Adipocyte (in vitro differentiated cells): Measurements from ENCODE around the gene NADSYN1.

Experiments used
- DNase-seq: peaks from one replicate; pipeline ENCODE4 v3.0.0-alpha.2; 2015; ENCODE audit warnings: low read depth
- H3K27me3 ChIP-seq: replicated peaks from 2 replicates; pipeline ENCODE4 v1.7.0; 2013; ENCODE audit warnings: mild to moderate bottlenecking, low read length, moderate library complexity; ENCODE audit not compliant: control insufficient read depth, insufficient read depth
- H3K36me3 ChIP-seq: 2 replicates; pipeline ENCODE4 v1.7.0; 2013; ENCODE audit warnings: low read length, mild to moderate bottlenecking, moderate library complexity; ENCODE audit not compliant: control insufficient read depth, insufficient read depth, severe bottlenecking
- H3K4me1 ChIP-seq: 2 replicates; pipeline ENCODE4 v1.7.0; 2013; ENCODE audit warnings: mild to moderate bottlenecking, low read length, moderate library complexity; ENCODE audit not compliant: control insufficient read depth, insufficient read depth
- H3K4me3 ChIP-seq: 2 replicates; pipeline ENCODE4 v1.7.0; 2013; ENCODE audit warnings: mild to moderate bottlenecking, low read length, moderate library complexity
- H3K9ac ChIP-seq: 2 replicates; pipeline ENCODE4 v1.7.0; 2013; ENCODE audit warnings: mild to moderate bottlenecking, low read length, moderate library complexity
- H3K9me3 ChIP-seq: 2 replicates; pipeline ENCODE4 v1.7.0; 2013; ENCODE audit warnings: mild to moderate bottlenecking, low read length, moderate library complexity; ENCODE audit not compliant: control insufficient read depth

The NADSYN1 gene

DNA sequence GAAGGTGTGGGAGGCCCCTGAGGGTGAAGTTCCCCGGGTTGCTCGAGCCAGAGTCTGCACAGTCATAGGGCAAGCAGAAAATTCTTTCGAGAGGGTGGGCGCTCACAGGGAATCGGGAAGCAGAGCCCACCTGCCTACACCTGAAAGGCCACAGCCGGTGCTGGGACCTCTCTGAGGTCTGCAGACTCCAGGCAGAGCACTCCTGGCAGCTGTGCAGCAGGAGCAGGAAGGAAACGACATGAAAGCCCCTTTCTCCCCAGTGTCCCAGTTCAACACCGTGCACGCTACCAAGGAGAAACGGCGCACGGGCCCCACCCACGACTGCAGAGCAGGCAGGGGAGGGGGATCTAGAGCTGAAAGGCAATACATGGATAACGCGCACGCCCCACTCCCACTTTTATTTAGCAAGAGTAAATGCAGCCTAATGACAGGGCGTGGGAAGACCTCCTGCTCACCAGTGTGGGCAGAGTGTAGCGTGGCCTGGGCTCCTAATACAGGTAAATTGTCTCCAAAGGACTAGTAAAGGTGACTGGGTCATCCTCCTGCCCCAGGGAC, 18.4 kb upstream of the NADSYN1 start:
- Histone ChIP-seq H3K9ac (no peak overlapping the region), H3K4me1 (peaks cover 27% of the 10 kb centered on the region), H3K27me3 (no peaks in the 10 kb centered on the region), H3K36me3 (peaks cover 45% of the 10 kb centered on the region), H3K9me3 (no peaks in the 10 kb centered on the region), H3K4me3 (no peak overlapping the region)
- DNase-seq = no peak

DNA sequence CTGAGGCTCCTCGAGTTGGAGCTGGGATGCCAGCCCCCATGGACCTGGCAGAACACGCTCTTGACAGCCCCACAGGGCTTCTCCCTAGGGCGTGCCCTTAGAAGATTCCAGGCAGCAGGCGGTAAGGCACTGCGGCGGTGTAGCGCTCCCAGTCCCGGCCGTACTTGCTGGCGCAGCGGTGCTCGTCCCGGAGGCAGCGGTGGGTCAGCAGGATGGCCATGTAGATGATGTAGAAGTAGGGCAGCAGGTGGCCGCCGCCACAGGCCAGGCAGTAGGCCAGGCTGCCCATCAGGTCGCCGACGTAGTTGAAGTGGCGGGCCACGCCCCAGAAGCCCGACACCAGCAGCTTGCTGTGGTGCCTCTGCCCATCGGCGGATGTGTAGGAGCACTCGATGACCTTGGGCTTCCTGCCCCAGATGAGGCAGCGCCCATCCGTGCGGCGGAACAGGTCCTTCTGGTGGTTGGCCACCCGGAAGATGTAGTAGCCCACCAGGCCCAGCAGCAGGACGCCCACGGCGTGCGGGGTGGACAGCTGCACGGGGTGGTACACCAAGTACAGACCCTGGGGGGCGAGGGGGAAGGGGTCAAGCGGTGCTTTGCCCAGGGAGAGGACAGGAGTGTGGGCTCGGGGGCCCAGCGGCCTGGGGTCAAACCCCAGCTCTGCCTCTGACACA, 17.6 kb upstream of the NADSYN1 start:
- no peak overlapping the region for H3K4me3 ChIP-seq
- H3K4me1 ChIP-seq = peaks cover 25% of the 10 kb centered on the region
- peaks cover 53% of the 10 kb centered on the region for H3K36me3 ChIP-seq

DNA sequence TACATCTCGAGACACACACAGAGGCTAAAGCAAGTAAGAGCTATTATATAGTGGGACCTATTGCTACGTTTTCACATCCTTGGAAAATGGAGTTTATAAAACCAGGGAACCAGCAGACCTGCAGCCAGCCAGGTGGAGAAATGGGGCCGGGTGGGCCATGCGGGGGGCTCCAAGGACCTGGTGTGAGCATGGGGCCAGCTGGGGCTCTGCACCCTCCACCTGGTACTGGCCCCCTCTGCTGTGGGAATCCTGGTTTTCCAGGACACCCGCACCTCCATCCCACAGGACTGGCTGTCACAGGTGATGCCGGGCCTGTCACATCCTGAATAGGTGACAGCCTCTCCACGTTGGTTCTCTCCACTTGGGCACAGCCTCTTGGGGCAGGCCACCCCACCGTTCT, 16.1 kb upstream of the NADSYN1 start:
- DNase-seq = no peak
- H3K4me3 ChIP-seq = no peak overlapping the region
- H3K9ac ChIP-seq = no peak overlapping the region
- H3K4me1 ChIP-seq = peaks cover 22% of the 10 kb centered on the region
- peaks cover 66% of the 10 kb centered on the region for H3K36me3 ChIP-seq
- H3K27me3 ChIP-seq = no peaks in the 10 kb centered on the region
- H3K9me3 ChIP-seq = no peaks in the 10 kb centered on the region

More for the DNA sequence above, 17.6 kb upstream of the NADSYN1 start:
- Histone ChIP-seq H3K27me3 (no peaks in the 10 kb centered on the region), H3K9ac (no peak overlapping the region), H3K9me3 (no peaks in the 10 kb centered on the region)
- no peak for DNase-seq

DNA sequence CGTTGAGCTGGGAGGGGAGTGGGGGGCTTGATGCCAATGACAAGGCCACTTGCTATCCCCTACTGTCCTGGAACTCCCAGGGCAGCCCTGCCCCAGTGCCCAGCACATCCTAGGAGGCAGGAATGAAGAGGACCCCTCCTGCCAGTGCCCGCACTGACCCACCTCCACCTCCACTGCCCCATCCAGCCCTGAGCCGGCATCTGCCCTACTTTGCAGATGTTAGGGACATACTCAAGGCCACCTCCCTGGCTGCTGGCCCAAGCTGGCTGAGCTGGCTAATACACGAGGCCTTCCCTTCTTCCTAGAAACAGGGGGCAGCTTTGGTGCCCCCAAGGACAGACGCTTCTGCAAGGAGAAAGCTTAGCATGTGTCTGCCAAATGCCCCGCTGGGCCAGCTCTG, 15.6 kb upstream of the NADSYN1 start:
- peaks cover 72% of the 10 kb centered on the region for H3K36me3 ChIP-seq
- no peak overlapping the region for H3K9ac ChIP-seq
- H3K4me3 ChIP-seq = no peak overlapping the region
- H3K27me3 ChIP-seq = no peaks in the 10 kb centered on the region
- H3K9me3 ChIP-seq = no peaks in the 10 kb centered on the region
- DNase-seq = no peak
- H3K4me1 ChIP-seq = peaks cover 20% of the 10 kb centered on the region

DNA sequence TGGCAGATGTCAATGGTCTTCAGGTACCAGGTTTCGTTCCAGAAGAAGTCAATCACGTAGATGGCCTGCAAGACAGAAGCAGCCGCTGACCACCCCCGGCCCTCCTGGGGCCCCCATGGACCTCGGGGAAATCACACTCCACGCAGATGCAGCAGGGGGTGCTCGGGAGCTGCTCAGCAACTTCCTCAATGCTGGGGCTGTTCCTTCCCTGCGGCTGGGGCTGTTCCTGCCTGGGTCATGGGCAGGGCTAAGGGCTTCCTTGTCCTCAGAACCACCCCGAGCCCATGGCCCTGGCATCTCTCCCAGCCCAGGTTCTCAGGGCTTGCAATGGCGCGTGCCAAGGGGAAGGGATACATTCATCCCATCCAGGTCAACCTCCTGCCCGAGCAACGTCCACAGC, 15.1 kb upstream of the NADSYN1 start:
- H3K36me3 ChIP-seq = peaks cover 75% of the 10 kb centered on the region
- no peak overlapping the region for H3K9ac ChIP-seq
- peaks cover 15% of the 10 kb centered on the region for H3K4me1 ChIP-seq
- H3K4me3 ChIP-seq = no peak overlapping the region
- no peak for DNase-seq
- no peaks in the 10 kb centered on the region for H3K9me3 ChIP-seq
- H3K27me3 ChIP-seq = no peaks in the 10 kb centered on the region

DNA sequence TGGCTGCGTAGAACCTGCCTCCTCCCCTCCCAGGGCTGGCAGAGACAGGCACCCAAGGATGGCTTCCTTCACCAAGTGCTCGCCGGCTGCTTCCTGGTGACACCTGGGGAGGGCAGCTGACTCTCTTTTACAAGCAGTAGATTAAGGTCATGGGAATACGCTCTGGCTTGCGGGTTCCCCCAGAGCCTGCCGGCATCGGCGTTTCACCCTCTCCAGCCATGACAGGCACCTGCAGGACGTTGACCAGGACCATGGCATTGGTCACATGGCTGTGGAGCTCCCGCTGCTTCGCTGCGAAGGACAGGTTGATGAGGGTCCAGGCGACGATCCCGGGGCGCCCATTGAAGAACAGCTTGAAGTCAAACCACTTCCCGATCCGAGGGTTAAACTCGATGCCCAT, 14.4 kb upstream of the NADSYN1 start:
- no peak overlapping the region for H3K4me3 ChIP-seq
- no peak overlapping the region for H3K9ac ChIP-seq
- DNase-seq = no peak
- peaks cover 83% of the 10 kb centered on the region for H3K36me3 ChIP-seq
- no peaks in the 10 kb centered on the region for H3K9me3 ChIP-seq
- no peaks in the 10 kb centered on the region for H3K27me3 ChIP-seq
- peaks cover 7% of the 10 kb centered on the region for H3K4me1 ChIP-seq

DNA sequence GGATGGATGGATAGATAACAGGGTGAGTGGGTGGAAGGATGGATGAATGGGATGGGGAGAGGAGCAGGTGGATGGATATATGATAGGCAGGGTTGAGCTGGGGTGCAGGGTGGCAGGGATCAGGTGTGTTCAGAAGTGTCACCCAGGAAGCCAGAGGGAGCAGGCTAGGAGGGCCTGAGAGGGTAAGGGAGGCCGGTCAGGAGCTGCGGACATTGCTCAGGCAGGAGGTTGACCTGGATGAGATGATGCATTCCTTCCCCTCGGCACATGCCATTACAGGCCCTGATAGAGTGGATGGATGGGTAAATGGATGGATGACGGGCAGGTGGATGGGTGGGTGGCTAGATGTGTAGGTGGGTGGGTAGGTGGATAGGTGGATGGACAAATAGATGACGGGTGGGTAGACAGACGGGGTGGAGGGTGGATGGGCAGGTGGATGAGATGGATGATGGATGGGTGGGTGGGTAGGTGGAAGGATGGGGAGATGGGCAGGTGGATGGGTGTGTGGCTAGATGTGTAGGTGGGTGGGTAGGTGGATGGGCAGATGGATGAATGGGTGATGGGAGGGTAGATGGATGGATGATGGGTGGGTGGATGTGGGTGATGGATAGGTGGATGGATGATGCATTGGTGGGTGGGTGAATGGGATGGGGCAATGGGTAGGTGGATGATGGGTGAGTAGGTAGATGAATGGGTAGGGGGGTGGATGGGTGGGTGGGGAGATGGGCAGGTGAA, 12.8 kb upstream of the NADSYN1 start:
- no peaks in the 10 kb centered on the region for H3K27me3 ChIP-seq
- no peak overlapping the region for H3K4me3 ChIP-seq
- DNase-seq = no peak
- H3K9me3 ChIP-seq = no peaks in the 10 kb centered on the region
- no peak overlapping the region for H3K9ac ChIP-seq
- H3K4me1 ChIP-seq = no peaks in the 10 kb centered on the region
- peaks cover 94% of the 10 kb centered on the region for H3K36me3 ChIP-seq

DNA sequence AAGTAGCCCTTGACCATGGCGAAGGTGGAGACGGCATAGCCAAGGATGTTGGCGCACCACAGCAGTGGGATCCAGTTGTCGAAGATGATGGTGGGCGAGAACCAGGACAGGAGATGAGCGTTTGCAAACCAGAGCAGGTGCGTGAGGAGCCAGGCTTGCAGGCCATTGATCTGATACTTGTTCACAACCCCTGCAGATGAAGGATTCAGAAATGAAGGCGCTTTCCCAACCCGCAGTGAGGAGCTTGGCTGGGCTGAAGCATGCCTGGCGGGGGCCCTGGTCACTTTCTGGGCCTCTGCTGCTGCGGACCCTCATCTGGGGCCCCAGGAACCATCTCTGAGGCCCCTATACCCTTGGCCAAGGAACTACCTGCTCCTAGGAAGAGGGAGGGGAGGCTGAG, 11.8 kb upstream of the NADSYN1 start:
- no peaks in the 10 kb centered on the region for H3K4me1 ChIP-seq
- no peak for DNase-seq
- no peak overlapping the region for H3K9ac ChIP-seq
- no peaks in the 10 kb centered on the region for H3K27me3 ChIP-seq
- H3K36me3 ChIP-seq = peaks cover 94% of the 10 kb centered on the region
- peaks cover 5% of the 10 kb centered on the region for H3K9me3 ChIP-seq
- H3K4me3 ChIP-seq = no peak overlapping the region

DNA sequence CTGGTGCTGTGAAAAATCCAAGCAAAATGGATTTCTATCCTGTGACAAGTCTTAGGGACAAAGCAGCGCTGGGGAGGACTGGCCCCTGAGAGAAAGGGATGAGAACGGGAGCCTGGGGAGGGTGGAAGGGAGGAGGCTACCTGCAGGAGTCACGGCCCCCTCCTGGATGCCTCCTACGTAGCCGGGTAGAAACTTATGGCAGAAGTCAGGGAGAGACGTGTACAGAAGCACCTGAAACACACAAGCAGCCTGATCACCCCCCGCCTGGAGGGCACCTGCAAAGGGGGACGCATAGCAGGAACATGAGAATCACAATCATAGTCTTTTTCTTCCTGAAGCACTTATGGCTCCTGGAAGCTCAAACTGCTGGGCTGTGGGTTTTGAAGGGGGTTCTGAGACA, 10.9 kb upstream of the NADSYN1 start:
- H3K9me3 ChIP-seq = peaks cover 8% of the 10 kb centered on the region
- H3K36me3 ChIP-seq = peaks cover 95% of the 10 kb centered on the region
- H3K9ac ChIP-seq = no peak overlapping the region

DNA sequence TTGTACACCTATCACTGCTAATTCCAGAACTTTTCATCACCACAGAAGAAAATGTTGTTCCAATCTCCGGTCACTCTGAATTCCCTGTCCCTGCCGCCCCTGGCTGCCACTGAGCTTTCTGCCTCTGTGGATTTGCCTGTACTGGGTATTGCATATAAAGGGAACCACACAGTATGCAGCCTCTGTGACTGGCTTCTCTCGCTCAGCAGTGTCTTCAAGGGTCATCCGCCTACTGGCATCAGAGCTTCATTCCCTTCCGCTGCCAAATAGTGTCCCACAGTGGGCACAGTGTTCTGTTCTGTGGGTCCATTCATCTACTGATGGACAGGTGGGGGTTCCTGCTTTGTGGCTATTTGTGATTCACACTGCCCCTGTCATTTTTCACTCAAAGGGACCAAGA, 10.1 kb upstream of the NADSYN1 start:
- no peak for DNase-seq

More for the DNA sequence above, 10.9 kb upstream of the NADSYN1 start:
- H3K4me3 ChIP-seq = no peak overlapping the region
- DNase-seq = no peak
- H3K27me3 ChIP-seq = no peaks in the 10 kb centered on the region
- peaks cover 7% of the 10 kb centered on the region for H3K4me1 ChIP-seq

DNA sequence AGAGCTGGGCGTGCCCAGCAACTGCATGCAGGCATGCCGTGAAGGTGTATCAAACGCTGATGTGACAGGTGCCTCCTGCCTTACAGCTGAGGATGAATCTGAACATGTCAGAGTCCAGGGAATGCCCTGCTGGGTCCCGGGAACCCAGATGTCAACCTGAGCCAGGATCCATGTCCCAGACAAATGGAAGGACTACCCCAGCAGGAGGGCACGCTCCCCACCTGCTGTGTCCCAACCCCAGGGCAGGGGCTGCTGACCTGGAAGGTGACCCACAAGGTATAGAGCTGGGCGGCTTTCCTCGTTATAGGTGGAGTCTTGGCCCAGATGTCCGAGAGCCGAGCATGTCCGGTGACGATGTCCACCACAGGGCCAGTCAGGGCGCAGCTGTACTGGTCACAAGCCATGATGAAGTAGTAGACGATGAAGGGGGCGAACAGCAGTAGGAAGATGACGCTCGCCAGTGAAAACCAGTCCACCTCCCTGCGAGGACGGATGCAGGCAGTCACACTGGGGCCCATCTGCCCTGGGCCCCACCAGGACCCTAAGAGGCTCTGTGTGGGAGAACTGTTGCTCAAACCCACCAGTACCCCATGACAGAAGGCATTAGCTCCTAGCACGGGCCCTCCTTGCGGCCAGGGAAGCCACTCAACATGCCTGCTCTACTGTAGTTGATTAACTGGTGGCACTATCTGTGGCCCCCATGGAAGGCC, 9.1 kb upstream of the NADSYN1 start:
- Histone ChIP-seq H3K4me1 (peaks cover 17% of the 10 kb centered on the region), H3K4me3 (no peak overlapping the region), H3K27me3 (no peaks in the 10 kb centered on the region), H3K9me3 (peaks cover 8% of the 10 kb centered on the region), H3K9ac (no peak overlapping the region), H3K36me3 (peaks cover 77% of the 10 kb centered on the region)
- DNase-seq = no peak

More for the DNA sequence above, 10.1 kb upstream of the NADSYN1 start:
- Histone ChIP-seq H3K4me1 (peaks cover 13% of the 10 kb centered on the region), H3K36me3 (peaks cover 87% of the 10 kb centered on the region), H3K4me3 (no peak overlapping the region), H3K9me3 (peaks cover 8% of the 10 kb centered on the region), H3K9ac (no peak overlapping the region), H3K27me3 (no peaks in the 10 kb centered on the region)
